WTC11 (cell line): ENCODE results near the gene TIAM2.

Experiments
- AFF4 ChIP-seq: sonication (generic); formaldehyde crosslinking; IDR thresholded peaks from 2 replicates; pipeline ENCODE4 v1.8.1; 2023; ENCODE audit warnings: mild to moderate bottlenecking, missing genetic modification reagents, borderline replicate concordance
- ATF2 ChIP-seq: sonication (generic); formaldehyde crosslinking; IDR thresholded peaks from 2 replicates; pipeline ENCODE4 v1.8.1; 2022; ENCODE audit warnings: low read depth, missing genetic modification reagents, borderline replicate concordance
- ATF3 ChIP-seq: sonication (generic); formaldehyde crosslinking; conservative IDR thresholded peaks from 2 replicates; pipeline ENCODE4 v1.8.1; 2022; ENCODE audit warnings: mild to moderate bottlenecking, missing genetic modification reagents
- CTCF ChIP-seq: fragments of 200-600 bp; IDR thresholded peaks from 2 replicates; pipeline ENCODE4 v1.8.0; 2022; ENCODE audit warnings: antibody characterized with exemption
- EMX1 ChIP-seq: fragments of 250-450 bp; sonication (Bioruptor Pico); IDR thresholded peaks from 2 replicates; pipeline ENCODE4 v1.8.0; 2021; ENCODE audit warnings: mild to moderate bottlenecking
- FOXJ3 ChIP-seq: sonication (generic); formaldehyde crosslinking; IDR thresholded peaks from 2 replicates; pipeline ENCODE4 v1.9.0; 2021; ENCODE audit warnings: missing genetic modification reagents, mild to moderate bottlenecking, borderline replicate concordance
- SMAD3 ChIP-seq: sonication (generic); formaldehyde crosslinking; IDR thresholded peaks from 2 replicates; pipeline ENCODE4 v1.8.0; 2022; ENCODE audit warnings: missing genetic modification reagents, mild to moderate bottlenecking, borderline replicate concordance
- USF2 ChIP-seq: sonication (generic); formaldehyde crosslinking; IDR thresholded peaks from 2 replicates; pipeline ENCODE4 v1.8.1; 2023; ENCODE audit warnings: mild to moderate bottlenecking, missing genetic modification reagents, moderate library complexity

GRCh38 chr6:155077784-155078183 is 82.7 kb downstream of the TIAM2 start:
- TF ChIP-seq ATF2 (CRISPR knock-in tag) (no peak), CTCF (no peak), USF2 (no peak), FOXJ3 (no peak), AFF4 (no peak), SMAD3 (CRISPR knock-in tag) (no peak), EMX1 (CRISPR knock-in tag) (no peak), ATF3 (CRISPR knock-in tag) (no peak)
